ENCODE results near the gene SIVA1. TPM values are rescaled to one million over a fixed set of nuclear protein-coding genes. Genes with fewer than 3 reads are reported as not detected.

The SIVA1 gene
- total RNA-seq, 1 experiment from 2014 or later = 85.8 TPM

DNA sequence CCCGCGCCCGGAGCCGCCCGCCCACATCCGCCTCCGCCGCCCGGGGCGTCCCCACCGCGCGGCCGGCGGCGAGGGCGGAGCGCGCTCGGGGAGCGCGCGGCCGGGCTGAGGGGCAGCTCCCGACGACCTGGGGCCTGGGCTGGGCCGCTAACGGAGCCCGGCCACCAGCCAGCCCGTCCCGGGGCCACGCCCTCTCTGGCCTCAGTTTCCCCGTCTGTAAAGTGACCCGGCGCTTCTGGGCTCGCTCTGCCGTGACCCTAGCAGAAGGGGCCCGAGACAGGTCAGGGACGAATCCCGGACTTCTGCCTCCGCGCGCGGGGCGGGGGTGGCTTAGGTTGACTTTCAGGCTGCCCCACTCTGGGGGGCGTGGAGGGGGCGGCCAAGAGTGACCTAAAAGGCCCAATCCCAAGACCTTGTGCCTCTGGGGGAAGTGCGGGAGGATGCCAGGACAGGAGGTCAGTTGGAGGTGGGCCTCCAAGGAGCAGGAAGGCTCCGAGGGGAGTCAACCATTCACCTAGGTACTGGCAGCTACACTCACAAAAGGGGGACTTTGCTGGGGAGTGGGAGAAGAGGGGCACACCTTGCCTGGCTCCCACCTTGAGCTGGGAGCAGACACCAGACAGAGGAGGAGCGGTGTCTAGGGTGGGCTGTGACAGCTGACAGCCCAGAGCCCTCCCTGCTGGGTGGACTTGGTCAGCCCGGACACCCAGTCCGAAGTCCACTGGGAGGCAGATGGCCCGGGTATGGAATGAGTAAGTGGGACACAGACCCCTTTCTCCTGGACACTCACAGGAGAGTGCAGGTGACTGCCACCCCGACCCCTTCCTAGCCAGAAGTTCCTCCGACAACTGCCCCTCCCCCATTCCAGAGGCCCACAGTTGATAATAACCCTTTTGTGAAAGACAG, 43.1 kb downstream of the SIVA1 start:
- no peaks in the 10 kb centered on the region for H3K27me3 ChIP-seq (ENCODE audit: insufficient read depth, low read depth)
- POLR2A ChIA-PET (ENCODE audit: unreplicated experiment) = interaction anchor here (0.6 kb wide), 1 partner anchor 21 kb away, joined by 15 read pairs; no protein-coding TSS in a partner anchor
- no peaks in the 10 kb centered on the region for H3K9me2 ChIP-seq (ENCODE audit: insufficient read depth)
- H3K27ac ChIP-seq = no peak overlapping the region
- intact Hi-C loops (cut with micrococcal nuclease; ENCODE audit: unreplicated experiment) = loop anchor here (2.0 kb wide), 1 partner anchor 69 kb away; the partner anchor contains the start of gene CEP170B
- no peak for TF ChIP-seq EZH2 (IDR thresholded peaks at IDR 0.05; ENCODE audit: low read depth)
- TF ChIP-seq, protein P1, sequence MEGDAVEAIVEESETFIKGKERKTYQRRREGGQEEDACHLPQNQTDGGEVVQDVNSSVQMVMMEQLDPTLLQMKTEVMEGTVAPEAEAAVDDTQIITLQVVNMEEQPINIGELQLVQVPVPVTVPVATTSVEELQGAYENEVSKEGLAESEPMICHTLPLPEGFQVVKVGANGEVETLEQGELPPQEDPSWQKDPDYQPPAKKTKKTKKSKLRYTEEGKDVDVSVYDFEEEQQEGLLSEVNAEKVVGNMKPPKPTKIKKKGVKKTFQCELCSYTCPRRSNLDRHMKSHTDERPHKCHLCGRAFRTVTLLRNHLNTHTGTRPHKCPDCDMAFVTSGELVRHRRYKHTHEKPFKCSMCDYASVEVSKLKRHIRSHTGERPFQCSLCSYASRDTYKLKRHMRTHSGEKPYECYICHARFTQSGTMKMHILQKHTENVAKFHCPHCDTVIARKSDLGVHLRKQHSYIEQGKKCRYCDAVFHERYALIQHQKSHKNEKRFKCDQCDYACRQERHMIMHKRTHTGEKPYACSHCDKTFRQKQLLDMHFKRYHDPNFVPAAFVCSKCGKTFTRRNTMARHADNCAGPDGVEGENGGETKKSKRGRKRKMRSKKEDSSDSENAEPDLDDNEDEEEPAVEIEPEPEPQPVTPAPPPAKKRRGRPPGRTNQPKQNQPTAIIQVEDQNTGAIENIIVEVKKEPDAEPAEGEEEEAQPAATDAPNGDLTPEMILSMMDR (conservative IDR thresholded peaks at IDR 0.05) = no peak
- no peaks in the 10 kb centered on the region for H3K9me3 ChIP-seq (ENCODE audit: insufficient read depth, low read depth)
- H3F3A ChIP-seq (ENCODE audit: insufficient read depth, low read depth) = peaks cover 29% of the 10 kb centered on the region
- peak overlapping the region; percentile 56; the same call in 1 of the 2 replicates for H3K4me3 ChIP-seq
- H3K4me1 ChIP-seq (replicated peaks; ENCODE audit: insufficient read depth) = peaks cover 25% of the 10 kb centered on the region
- CTCF ChIA-PET = no interaction called here
- no TSS peak for BruUV-seq (replicated peaks)
- H3K4me2 ChIP-seq = peak overlapping the region; percentile 74
- H2AFZ ChIP-seq = no peak overlapping the region
- H3K36me3 ChIP-seq (ENCODE audit: low read depth) = no peaks in the 10 kb centered on the region
- H3K79me2 ChIP-seq (ENCODE audit: low read depth) = peaks cover 33% of the 10 kb centered on the region
- DNase-seq = peak in 1 of 2 experiments; percentile 38
- peaks cover 29% of the 10 kb centered on the region for H4K20me1 ChIP-seq (ENCODE audit: insufficient read depth)

DNA sequence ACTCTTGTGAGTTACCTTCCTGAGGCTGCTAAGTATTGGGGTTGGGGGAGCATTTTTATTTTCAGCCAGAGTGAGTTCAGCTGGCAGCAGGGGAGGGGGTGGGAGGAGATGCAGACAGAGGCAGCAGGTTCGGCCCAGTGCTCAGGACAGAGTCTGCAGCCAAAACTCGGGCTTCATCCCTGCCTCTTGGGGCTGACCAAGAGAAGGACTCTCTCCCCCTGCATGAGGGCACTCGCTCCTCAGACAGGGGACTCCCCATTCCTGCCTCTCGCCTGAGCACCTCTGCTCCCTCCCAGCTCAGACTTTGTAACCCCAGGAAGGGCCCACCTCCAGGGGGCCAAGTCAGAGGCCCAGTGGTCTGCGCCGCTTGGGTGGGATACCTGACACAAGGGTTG, 43.7 kb downstream of the SIVA1 start:
- Histone ChIP-seq H3K4me3 (no peak overlapping the region), H3K27me3 (ENCODE audit: insufficient read depth, low read depth) (no peaks in the 10 kb centered on the region), H4K20me1 (ENCODE audit: insufficient read depth) (peaks cover 25% of the 10 kb centered on the region), H3K4me2 (no peak overlapping the region), H3K4me1 (replicated peaks; ENCODE audit: insufficient read depth) (peaks cover 29% of the 10 kb centered on the region), H3K36me3 (ENCODE audit: low read depth) (no peaks in the 10 kb centered on the region), H3K9me3 (ENCODE audit: insufficient read depth, low read depth) (no peaks in the 10 kb centered on the region), H3F3A (ENCODE audit: insufficient read depth, low read depth) (peaks cover 29% of the 10 kb centered on the region), H2AFZ (no peak overlapping the region), H3K79me2 (ENCODE audit: low read depth) (peaks cover 27% of the 10 kb centered on the region), H3K27ac (no peak overlapping the region), H3K9me2 (ENCODE audit: insufficient read depth) (no peaks in the 10 kb centered on the region)
- TF ChIP-seq, protein P1 (conservative IDR thresholded peaks at IDR 0.05) = no peak
- TF ChIP-seq EZH2 (IDR thresholded peaks at IDR 0.05; ENCODE audit: low read depth) = no peak
- intact Hi-C loops (cut with micrococcal nuclease; ENCODE audit: unreplicated experiment) = no loop called here
- CTCF ChIA-PET = no interaction called here
- DNase-seq = no peak
- no TSS peak for BruUV-seq (replicated peaks)
- POLR2A ChIA-PET (ENCODE audit: unreplicated experiment) = no interaction called here

DNA sequence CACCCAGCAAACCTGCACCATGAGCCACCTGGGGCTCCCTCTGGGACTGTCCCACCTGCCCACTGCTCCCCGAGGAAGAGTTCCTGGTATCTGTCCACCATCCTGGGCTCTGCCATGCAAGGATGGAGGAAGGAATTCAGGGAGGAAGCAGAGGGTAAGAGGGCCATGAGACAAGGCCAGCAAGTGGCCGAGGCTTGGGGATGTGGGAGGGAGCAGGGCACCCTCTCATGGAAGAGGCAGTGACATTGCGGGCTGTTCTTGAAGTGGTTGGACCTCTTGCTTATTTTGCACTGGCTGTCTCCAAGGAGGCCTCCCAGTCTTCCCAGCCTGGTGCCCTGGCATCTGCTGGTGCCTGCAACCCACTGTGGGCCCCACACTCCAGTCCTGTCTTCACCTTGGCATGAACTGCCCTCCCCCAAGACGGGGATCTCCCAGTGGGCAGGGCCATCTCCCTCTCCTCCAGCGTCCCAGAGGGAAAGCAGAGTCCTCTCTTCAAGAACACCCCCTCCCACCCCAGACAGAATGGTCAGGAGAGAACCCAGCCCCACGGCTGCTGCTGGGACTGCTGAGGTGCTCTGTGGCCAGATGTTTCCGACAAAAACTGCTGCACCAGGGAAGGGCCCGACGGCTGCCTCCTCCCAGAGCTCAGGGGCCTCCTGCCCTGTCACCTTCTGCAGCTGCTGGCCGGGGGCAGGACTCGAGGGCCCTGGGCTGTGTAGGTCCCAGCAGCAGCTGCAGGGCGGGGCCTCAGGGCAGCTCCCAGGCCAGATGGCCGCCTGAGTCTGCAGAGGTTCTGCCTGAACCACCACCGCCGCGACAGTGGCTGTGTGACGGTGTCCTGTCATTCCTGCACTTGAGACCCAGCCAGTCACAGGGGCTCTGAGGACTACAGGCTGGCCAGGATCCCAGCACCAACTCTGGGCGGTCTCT, 44.4 kb downstream of the SIVA1 start:
- no TSS peak for BruUV-seq (replicated peaks)
- Histone ChIP-seq H2AFZ (no peak overlapping the region), H3K27me3 (ENCODE audit: insufficient read depth, low read depth) (no peaks in the 10 kb centered on the region), H3K79me2 (ENCODE audit: low read depth) (peaks cover 25% of the 10 kb centered on the region), H3K36me3 (ENCODE audit: low read depth) (no peaks in the 10 kb centered on the region), H3K9me3 (ENCODE audit: insufficient read depth, low read depth) (no peaks in the 10 kb centered on the region), H3K4me3 (no peak overlapping the region), H3K9me2 (ENCODE audit: insufficient read depth) (no peaks in the 10 kb centered on the region), H3K4me1 (replicated peaks; ENCODE audit: insufficient read depth) (peaks cover 34% of the 10 kb centered on the region), H3F3A (ENCODE audit: insufficient read depth, low read depth) (peaks cover 29% of the 10 kb centered on the region), H3K4me2 (no peak overlapping the region), H4K20me1 (ENCODE audit: insufficient read depth) (peaks cover 22% of the 10 kb centered on the region), H3K27ac (no peak overlapping the region)
- ChIA-PET POLR2A (ENCODE audit: unreplicated experiment) (interaction anchor here (0.5 kb wide), 1 partner anchor 45 kb away, joined by 3 read pairs; the partner anchor contains the start of gene SIVA1), CTCF (no interaction called here)
- TF ChIP-seq, protein P1 (conservative IDR thresholded peaks at IDR 0.05) = no peak
- TF ChIP-seq EZH2 (IDR thresholded peaks at IDR 0.05; ENCODE audit: low read depth) = no peak
- intact Hi-C loops (cut with micrococcal nuclease; ENCODE audit: unreplicated experiment) = no loop called here
- peak in 1 of 2 experiments; percentile 8 for DNase-seq
